Thoracic aorta (tissue), 2 donors: ENCODE results near the gene MGAT5. TPM values are rescaled to one million over a fixed set of nuclear protein-coding genes. Genes with fewer than 3 reads are reported as not detected.

Experiments
- ATAC-seq: fragments of 150-250 bp; one replicate; pipeline ENCODE4 v1.8.0; 2017; ENCODE audit warnings: low read depth; ENCODE audit not compliant: insufficient number of reproducible peaks, low FRiP score
- DNase-seq: peaks from one replicate; pipeline ENCODE4 v3.0.0-alpha.2; 2020; ENCODE audit warnings: low spot score
- H3K27ac ChIP-seq, 2 donors: fragments of 200-600 bp; sonication (generic); 1 replicate in 1 of 2; 2 replicates in 1 of 2; pipeline ENCODE4 v1.5.1; 2016; ENCODE audit warnings: mild to moderate bottlenecking in 2 of 2, moderate library complexity in 2 of 2
- H3K27me3 ChIP-seq: fragments of 200-600 bp; sonication (generic); replicated peaks from 2 replicates; pipeline ENCODE4 v1.6.0; 2016; ENCODE audit warnings: mild to moderate bottlenecking; ENCODE audit not compliant: insufficient read depth
- H3K36me3 ChIP-seq: fragments of 200-600 bp; sonication (generic); one replicate; pipeline ENCODE4 v1.5.1; 2016
- H3K4me1 ChIP-seq, 2 donors: fragments of 200-600 bp; sonication (generic); 1 replicate in 1 of 2; 2 replicates in 1 of 2; pipeline versions ENCODE4 v1.5.1 to v1.6.0; 2016; ENCODE audit warnings: low read depth in 2 of 2, mild to moderate bottlenecking in 1 of 2; ENCODE audit not compliant: control insufficient read depth in 1 of 2
- H3K4me3 ChIP-seq: fragments of 200-600 bp; sonication (generic); 2 replicates; pipeline ENCODE4 v1.5.1; 2016; ENCODE audit warnings: mild to moderate bottlenecking
- H3K9me3 ChIP-seq: fragments of 200-600 bp; sonication (generic); 2 replicates; pipeline ENCODE4 v1.5.1; 2016
- total RNA-seq, 2 donors: library from RNA; depleted of rRNA; stranded (reverse); fragments of >200 nt; gene quantifications; one replicate each; pipeline versions ENCODE4 v1.1.0 to v1.2.3, GENCODE V29; 2016
- TF ChIP-seq, protein P1 (sequence below): fragments of 200-600 bp; sonication (generic); IDR thresholded peaks from one replicate; pipeline ENCODE4 v1.5.1; 2019; ENCODE audit warnings: antibody characterized with exemption

Gene MGAT5
- total RNA-seq, 2 donors from 2014 or later = 43.9 to 95.3 TPM

DNA sequence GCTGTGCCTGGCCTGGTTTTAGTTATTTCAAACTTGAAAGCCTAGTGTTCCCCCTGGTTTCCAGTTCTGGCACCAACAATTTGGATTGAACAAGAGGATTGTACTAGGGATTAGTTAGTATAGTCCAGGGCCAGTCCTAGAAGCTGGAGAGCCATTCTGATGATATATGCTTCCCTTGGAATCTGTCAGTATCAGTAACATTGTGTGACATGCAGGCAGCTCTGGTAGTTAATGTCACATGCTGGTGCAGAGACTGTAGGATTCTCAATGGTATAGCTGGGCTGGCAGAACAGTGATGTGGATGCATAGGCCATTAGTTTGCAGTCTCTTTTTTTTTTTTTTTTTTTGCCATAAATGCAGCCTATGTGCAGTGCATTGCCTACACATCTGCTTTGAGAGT, 3.6 kb downstream of the MGAT5 start:
- Histone ChIP-seq H3K27me3 (no peaks in the 10 kb centered on the region), H3K4me1 (peaks cover 41 to 43% of the 10 kb centered on the region in 2 donors), H3K9me3 (no peaks in the 10 kb centered on the region), H3K36me3 (no peaks in the 10 kb centered on the region), H3K4me3 (no peak overlapping the region), H3K27ac (no peak overlapping the region)
- DNase-seq = no peak
- ATAC-seq = no peak
- TF ChIP-seq, protein P1, sequence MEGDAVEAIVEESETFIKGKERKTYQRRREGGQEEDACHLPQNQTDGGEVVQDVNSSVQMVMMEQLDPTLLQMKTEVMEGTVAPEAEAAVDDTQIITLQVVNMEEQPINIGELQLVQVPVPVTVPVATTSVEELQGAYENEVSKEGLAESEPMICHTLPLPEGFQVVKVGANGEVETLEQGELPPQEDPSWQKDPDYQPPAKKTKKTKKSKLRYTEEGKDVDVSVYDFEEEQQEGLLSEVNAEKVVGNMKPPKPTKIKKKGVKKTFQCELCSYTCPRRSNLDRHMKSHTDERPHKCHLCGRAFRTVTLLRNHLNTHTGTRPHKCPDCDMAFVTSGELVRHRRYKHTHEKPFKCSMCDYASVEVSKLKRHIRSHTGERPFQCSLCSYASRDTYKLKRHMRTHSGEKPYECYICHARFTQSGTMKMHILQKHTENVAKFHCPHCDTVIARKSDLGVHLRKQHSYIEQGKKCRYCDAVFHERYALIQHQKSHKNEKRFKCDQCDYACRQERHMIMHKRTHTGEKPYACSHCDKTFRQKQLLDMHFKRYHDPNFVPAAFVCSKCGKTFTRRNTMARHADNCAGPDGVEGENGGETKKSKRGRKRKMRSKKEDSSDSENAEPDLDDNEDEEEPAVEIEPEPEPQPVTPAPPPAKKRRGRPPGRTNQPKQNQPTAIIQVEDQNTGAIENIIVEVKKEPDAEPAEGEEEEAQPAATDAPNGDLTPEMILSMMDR = no peak

DNA sequence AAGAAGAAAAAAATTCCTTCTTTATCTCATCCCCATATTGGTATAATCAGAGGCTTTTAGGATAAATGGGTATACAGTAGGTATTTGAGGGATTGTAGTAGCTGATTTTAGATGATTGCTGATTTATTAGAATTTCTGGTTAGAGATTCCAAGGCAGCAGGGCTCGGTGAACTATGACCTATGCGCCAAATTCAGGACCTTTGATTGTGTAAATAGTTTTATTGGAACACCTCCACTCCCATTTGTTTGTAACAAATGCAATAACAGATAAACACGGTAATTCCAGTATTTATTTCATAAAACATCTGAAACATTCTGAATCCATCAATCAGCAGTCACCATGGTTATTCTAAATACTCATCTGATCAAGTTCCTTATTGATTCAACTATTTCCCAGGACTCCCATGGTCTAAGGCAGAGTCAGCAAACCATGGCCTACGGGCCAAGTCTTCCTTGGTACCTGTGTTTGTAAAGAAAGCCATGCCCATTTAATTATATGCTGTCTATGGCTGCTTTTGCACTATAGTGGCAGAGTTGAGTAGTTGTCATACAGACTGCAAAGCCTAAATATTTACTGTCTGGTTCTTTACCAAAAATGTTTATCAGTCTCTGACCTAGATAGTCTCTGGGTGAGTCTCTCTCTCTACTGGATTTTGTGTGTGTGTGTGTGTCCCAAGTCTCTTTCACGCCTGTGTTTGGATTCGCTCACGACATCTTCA, 4.3 kb downstream of the MGAT5 start:
- no peak for DNase-seq
- Histone ChIP-seq H3K27ac (no peak overlapping the region), H3K27me3 (no peaks in the 10 kb centered on the region), H3K4me1 (peaks cover 41 to 49% of the 10 kb centered on the region in 2 donors), H3K36me3 (no peaks in the 10 kb centered on the region), H3K9me3 (no peaks in the 10 kb centered on the region), H3K4me3 (no peak overlapping the region)
- TF ChIP-seq, protein P1 = no peak
- ATAC-seq = no peak

DNA sequence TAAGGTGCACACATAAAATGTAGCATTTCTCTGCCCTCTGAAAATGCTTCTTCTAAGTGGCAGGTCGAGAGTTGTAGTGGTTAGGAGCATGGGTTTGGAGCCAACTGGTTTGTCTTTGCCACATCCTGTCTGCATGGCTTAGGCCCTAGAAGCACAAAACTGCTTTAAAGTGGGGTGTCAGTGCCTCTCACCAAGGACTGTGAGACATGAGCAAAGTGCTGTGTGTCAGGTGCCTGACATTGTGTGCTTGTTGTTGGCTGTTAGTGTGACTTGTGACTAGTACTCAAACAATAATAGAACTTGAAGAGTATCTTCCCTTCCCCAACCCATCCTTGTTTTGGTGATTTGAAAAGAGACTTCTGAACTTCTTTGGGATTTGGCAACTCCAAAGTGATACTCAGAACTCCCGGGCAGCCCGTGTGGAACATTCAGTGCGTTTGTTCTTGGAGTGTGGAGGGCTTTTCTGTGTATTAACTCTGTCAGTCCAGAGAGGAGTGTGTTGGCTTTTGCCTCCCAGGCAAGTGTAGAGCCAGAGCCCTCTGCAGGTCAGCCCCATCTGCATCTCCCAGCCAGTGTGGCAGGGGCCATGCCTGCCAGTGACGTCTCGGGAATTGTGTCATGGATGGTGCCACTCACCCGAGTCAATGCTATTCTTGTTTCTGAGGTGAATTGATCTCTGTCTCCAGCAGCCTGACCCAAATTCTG, 5.0 kb downstream of the MGAT5 start:
- no peaks in the 10 kb centered on the region for H3K36me3 ChIP-seq
- TF ChIP-seq, protein P1 = no peak
- H3K4me3 ChIP-seq = no peak overlapping the region
- H3K4me1 ChIP-seq = peaks cover 41 to 50% of the 10 kb centered on the region in 2 donors
- ATAC-seq = no peak
- H3K9me3 ChIP-seq = no peaks in the 10 kb centered on the region
- no peaks in the 10 kb centered on the region for H3K27me3 ChIP-seq
- DNase-seq = no peak
- peak overlapping the region in 1 of 2 donors; percentile 36 for H3K27ac ChIP-seq

DNA sequence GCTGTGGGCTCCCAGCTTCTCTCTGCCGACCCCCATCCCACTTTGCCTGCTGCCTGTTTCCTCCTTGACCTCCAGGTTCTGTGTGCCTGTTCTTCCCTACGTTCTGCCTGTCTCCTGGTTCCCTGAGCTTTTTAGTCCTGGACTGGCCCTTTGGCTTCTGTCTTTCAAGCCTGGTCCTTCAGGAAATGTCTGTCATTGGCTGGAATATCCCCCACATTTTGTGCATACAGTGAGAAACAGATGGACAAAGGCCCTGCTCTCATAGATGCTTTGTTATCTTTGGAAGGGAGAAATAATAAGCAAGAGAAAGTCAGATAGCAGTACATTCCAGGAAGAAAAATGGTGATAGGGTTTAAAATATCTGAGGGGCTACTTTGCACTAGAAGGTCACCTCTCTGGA, 5.7 kb downstream of the MGAT5 start:
- Histone ChIP-seq H3K9me3 (no peaks in the 10 kb centered on the region), H3K27ac (peak overlapping the region; percentile 36 to 55), H3K4me3 (no peak overlapping the region), H3K4me1 (peaks cover 41 to 50% of the 10 kb centered on the region in 2 donors), H3K36me3 (no peaks in the 10 kb centered on the region), H3K27me3 (no peaks in the 10 kb centered on the region)
- TF ChIP-seq, protein P1 = no peak
- ATAC-seq = no peak
- DNase-seq = no peak

DNA sequence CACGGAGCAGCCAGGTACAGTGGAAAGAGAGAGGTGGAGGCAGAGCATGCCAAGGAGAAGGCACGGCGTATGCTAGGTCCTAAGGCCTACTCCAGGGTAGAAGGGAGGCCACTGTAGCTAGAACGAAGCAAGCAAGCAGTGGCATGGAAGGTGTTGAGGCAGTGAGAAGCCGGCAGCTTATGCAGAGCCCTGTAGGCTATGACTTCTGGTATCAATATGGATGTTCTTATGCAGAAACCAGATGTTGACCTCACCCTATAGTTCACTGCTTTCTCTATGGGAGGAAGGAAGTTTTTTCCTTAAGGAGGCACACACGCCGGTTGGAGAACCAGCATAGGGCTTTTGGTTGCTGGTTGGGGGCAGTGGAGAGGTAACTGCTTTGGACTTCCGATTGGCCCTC, 6.1 kb downstream of the MGAT5 start:
- Histone ChIP-seq H3K4me3 (no peak overlapping the region), H3K27ac (peak overlapping the region; percentile 36 to 55)

More for the DNA sequence above, 6.1 kb downstream of the MGAT5 start:
- Histone ChIP-seq H3K9me3 (no peaks in the 10 kb centered on the region), H3K36me3 (no peaks in the 10 kb centered on the region), H3K4me1 (peaks cover 41 to 50% of the 10 kb centered on the region in 2 donors), H3K27me3 (no peaks in the 10 kb centered on the region)
- TF ChIP-seq, protein P1 = no peak
- no peak for DNase-seq
- ATAC-seq = no peak
